HepG2 (cell line): Measurements from ENCODE around the gene LLGL1. TPM values are rescaled to one million over a fixed set of nuclear protein-coding genes. Genes with fewer than 3 reads are reported as not detected.

Experiments used
- ATAC-seq: fragments of 200-7000 bp; cut with Tn5 transposase; 3 replicates; pipeline ENCODE4 v1.9.1; 2020; ENCODE audit warnings: mild to moderate bottlenecking, moderate library complexity
- BruUV-seq: library from RNA; stranded (reverse); fragments of 400-500 nt; replicated peaks from 2 replicates; lab custom pipeline; 2021; lab: Mats Ljungman, UMichigan
- CTCF ChIA-PET: fragments of 300-600 bp; formaldehyde crosslinking; extraction: SDS; loops from one replicate; lab custom pipeline; 2021; ENCODE audit warnings: low total read pairs, inconsistent platforms, low intra/inter-chr PET ratio; lab: Yijun Ruan, JAX
- POLR2A ChIA-PET: fragments of 350-600 bp; sonication (Branson Sonifier 250); formaldehyde crosslinking; loops from one replicate; lab custom pipeline; 2020; ENCODE audit warnings: antibody characterized with exemption, inconsistent platforms; lab: Yijun Ruan, JAX
- DNase-seq: peaks from one replicate; pipeline ENCODE4 v3.0.0-alpha.2; 2015; ENCODE audit warnings: low spot score
- FAIRE-seq: peaks from 3 replicates; lab custom pipeline; 2011; peaks lifted over from hg19 to GRCh38; lab: Jason Lieb, UNC
- H2AFZ ChIP-seq: one replicate; pipeline ENCODE4 v1.6.1; 2011; ENCODE audit warnings: low read length, inconsistent platforms
- H3K27ac ChIP-seq: fragments of 300-600 bp; 3 replicates; pipeline ENCODE4 v1.8.0; 2011; ENCODE audit warnings: mixed run types, mild to moderate bottlenecking, mixed read lengths, low read length, inconsistent platforms; ENCODE audit not compliant: insufficient read depth; ENCODE audit errors: extremely low read length
- H3K27me3 ChIP-seq, 2 experiments: fragments of 200-600 bp in 1 of 2; 2 replicates in 1 of 2; 3 replicates in 1 of 2; pipeline versions ENCODE4 v1.6.0 to v1.8.0; 2011; ENCODE audit warnings: low read length in 2 of 2, mild to moderate bottlenecking in 2 of 2, moderate library complexity in 2 of 2, inconsistent platforms in 1 of 2; ENCODE audit not compliant: insufficient read depth in 2 of 2, control insufficient read depth in 1 of 2
- H3K36me3 ChIP-seq, 2 experiments: fragments of 200-600 bp in 1 of 2; replicated peaks in 1 of 2; 2 replicates in 1 of 2; 3 replicates in 1 of 2; pipeline versions ENCODE4 v1.5.1 to v1.8.0; 2011; ENCODE audit warnings: low read length in 2 of 2, inconsistent platforms in 1 of 2; ENCODE audit not compliant: insufficient read depth in 2 of 2, control insufficient read depth in 1 of 2
- H3K4me1 ChIP-seq: 2 replicates; pipeline ENCODE4 v1.5.1; 2012; ENCODE audit warnings: low read length, inconsistent platforms; ENCODE audit not compliant: insufficient read depth
- H3K4me2 ChIP-seq: 2 replicates; pipeline ENCODE4 v1.6.0; 2011; ENCODE audit warnings: low read depth, low read length, inconsistent platforms
- H3K4me3 ChIP-seq, 3 experiments: fragments of 200-600 bp in 1 of 3; sonication (generic), shearing (Covaris generic) in 1 of 3; replicated peaks in 1 of 3; 2 replicates each; pipeline ENCODE4 v1.5.1; 2011 to 2016; ENCODE audit warnings: low read length in 3 of 3, inconsistent platforms in 2 of 3, low read depth in 2 of 3, mild to moderate bottlenecking in 2 of 3, control low read depth in 1 of 3, mixed read lengths in 1 of 3; ENCODE audit not compliant: insufficient read depth in 1 of 3
- H3K79me2 ChIP-seq: one replicate; pipeline ENCODE4 v1.6.1; 2011; ENCODE audit warnings: low read length, inconsistent platforms; ENCODE audit not compliant: insufficient read depth
- H3K9ac ChIP-seq: 2 replicates; pipeline ENCODE4 v1.6.0; 2011; ENCODE audit warnings: mild to moderate bottlenecking, low read depth, low read length, inconsistent platforms; ENCODE audit not compliant: insufficient read depth
- H3K9me3 ChIP-seq: 2 replicates; pipeline ENCODE4 v1.5.1; 2012; ENCODE audit warnings: mild to moderate bottlenecking, low read length
- H4K20me1 ChIP-seq: 2 replicates; pipeline ENCODE4 v1.6.0; 2011; ENCODE audit warnings: inconsistent platforms, mild to moderate bottlenecking, low read length, moderate library complexity; ENCODE audit not compliant: insufficient read depth
- KDM5A ChIP-seq: fragments of 200-600 bp; sonication (generic); IDR thresholded peaks from 2 replicates; pipeline ENCODE4 v1.7.0; 2018; ENCODE audit warnings: antibody characterized with exemption, mild to moderate bottlenecking, low read length, borderline replicate concordance
- ZC3H13 ChIP-seq: sonication (generic); formaldehyde crosslinking; IDR thresholded peaks from 2 replicates; pipeline ENCODE4 v1.8.1; 2023; ENCODE audit warnings: mild to moderate bottlenecking, missing genetic modification reagents, moderate library complexity
- ZNF510 ChIP-seq: sonication (generic); formaldehyde crosslinking; IDR thresholded peaks from 2 replicates; pipeline ENCODE4 v1.4.0; 2020; ENCODE audit warnings: low read depth, mild to moderate bottlenecking, missing genetic modification reagents
- ZNF670 ChIP-seq: sonication (generic); formaldehyde crosslinking; IDR thresholded peaks from 2 replicates; pipeline ENCODE4 v1.8.0; 2022; ENCODE audit warnings: mild to moderate bottlenecking, missing genetic modification reagents, borderline replicate concordance
- WGBS: methylation state at CpG from one replicate; pipeline ENCODE4 v1.1.6; 2017; ENCODE audit warnings: low lambda C conversion rate; 5-methylcytosine and 5-hydroxymethylcytosine counted together
- in situ Hi-C: cut with HindIII; loops from 2 replicates; pipeline ENCODE4 v1.10.0; 2017; ENCODE audit warnings: low pct_unique_long_range_greater_than_20kb; ENCODE audit not compliant: extremely low pct_ligation_motif_present
- intact Hi-C: fragments of 100-400 bp; cut with micrococcal nuclease; formaldehyde crosslinking; loops from one replicate; pipeline ENCODE4 v1.10.0; 2022; ENCODE audit not compliant: unreplicated experiment
- polyA plus RNA-seq, 8 experiments: library from polyadenylated mRNA; depleted of rRNA in 3 of 8; stranded (reverse) in 7 of 8; unstranded in 1 of 8; fragments of >200 nt; fragmentation: Illumina TruSeq in 4 of 8; extraction: Trizol in 4 of 8; gene quantifications; 2 replicates each; pipeline versions ENCODE4 v1.2.1 to v1.2.3, GENCODE V29; 2011 to 2016; ENCODE audit warnings: low read depth in 4 of 8, missing spikeins in 1 of 8, mixed read lengths in 1 of 8; ENCODE audit not compliant: insufficient read depth in 1 of 8
- total RNA-seq, 5 experiments: library from RNA; depleted of rRNA; stranded (reverse); fragments of >200 nt; fragmentation: Illumina TruSeq; extraction: Trizol; gene quantifications; 2 replicates each; pipeline ENCODE4 v1.2.3, GENCODE V29; 2016; ENCODE audit warnings: low read depth in 1 of 5

Gene LLGL1
- total and polyA plus RNA-seq, 2 of the 13 experiments (the other 11 are each of a cell fraction or from before 2014, with no cell fraction given): 15.0 to 15.3 TPM

DNA sequence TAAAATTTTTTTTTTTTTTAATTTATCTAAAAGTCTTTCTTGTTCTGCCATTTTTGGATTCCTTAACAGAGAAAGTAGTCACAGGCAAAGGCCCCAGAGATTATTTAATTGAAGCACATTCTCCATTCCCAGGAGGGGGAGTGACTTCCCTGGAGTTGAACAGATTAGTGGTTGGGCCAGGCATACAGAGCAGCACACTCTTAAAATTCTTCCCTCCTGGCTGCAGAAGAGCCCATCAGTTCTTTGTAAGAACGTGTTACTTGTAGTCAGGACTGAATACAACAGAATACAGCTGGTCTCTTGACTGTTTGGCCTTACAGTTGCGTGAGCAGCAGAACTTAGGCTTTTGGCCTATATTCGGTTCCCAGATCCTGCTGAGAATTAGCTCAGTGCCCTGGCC is 40.0 kb upstream of the LLGL1 start:
- no peak for TF ChIP-seq ZNF670
- peak; percentile 37; the same call in 1 of the 2 replicates for TF ChIP-seq KDM5A
- BruUV-seq: TSS peak; percentile 53
- CTCF ChIA-PET: no interaction called here
- H2AFZ ChIP-seq: no peak overlapping the region
- H3K9ac ChIP-seq: peak overlapping the region; percentile 87
- peaks cover 55% of the 10 kb centered on the region for H4K20me1 ChIP-seq
- peak overlapping the region; percentile 96 for H3K27ac ChIP-seq
- peak overlapping the region; percentile 80 to 96 (median 81) for H3K4me3 ChIP-seq
- ATAC-seq: no peak
- peaks cover 60% of the 10 kb centered on the region for H3K79me2 ChIP-seq
- no peaks in the 10 kb centered on the region for H3K27me3 ChIP-seq
- intact Hi-C loops: no loop called here
- FAIRE-seq: peak; percentile 23
- H3K4me1 ChIP-seq: peaks cover 67% of the 10 kb centered on the region
- in situ Hi-C loops: no loop called here
- WGBS: 8% methylated on average over 3 of the region's 3 CpGs
- H3K36me3 ChIP-seq: peaks cover 3 to 21% of the 10 kb centered on the region in 2 experiments; a peak in 4 of 5 replicates
- DNase-seq: no peak
- POLR2A ChIA-PET: interaction anchor here (1.4 kb wide), 1 partner anchor 20 kb away, joined by 3 read pairs; no protein-coding TSS in a partner anchor
- no peaks in the 10 kb centered on the region for H3K9me3 ChIP-seq
- H3K4me2 ChIP-seq: peak overlapping the region; percentile 99

DNA sequence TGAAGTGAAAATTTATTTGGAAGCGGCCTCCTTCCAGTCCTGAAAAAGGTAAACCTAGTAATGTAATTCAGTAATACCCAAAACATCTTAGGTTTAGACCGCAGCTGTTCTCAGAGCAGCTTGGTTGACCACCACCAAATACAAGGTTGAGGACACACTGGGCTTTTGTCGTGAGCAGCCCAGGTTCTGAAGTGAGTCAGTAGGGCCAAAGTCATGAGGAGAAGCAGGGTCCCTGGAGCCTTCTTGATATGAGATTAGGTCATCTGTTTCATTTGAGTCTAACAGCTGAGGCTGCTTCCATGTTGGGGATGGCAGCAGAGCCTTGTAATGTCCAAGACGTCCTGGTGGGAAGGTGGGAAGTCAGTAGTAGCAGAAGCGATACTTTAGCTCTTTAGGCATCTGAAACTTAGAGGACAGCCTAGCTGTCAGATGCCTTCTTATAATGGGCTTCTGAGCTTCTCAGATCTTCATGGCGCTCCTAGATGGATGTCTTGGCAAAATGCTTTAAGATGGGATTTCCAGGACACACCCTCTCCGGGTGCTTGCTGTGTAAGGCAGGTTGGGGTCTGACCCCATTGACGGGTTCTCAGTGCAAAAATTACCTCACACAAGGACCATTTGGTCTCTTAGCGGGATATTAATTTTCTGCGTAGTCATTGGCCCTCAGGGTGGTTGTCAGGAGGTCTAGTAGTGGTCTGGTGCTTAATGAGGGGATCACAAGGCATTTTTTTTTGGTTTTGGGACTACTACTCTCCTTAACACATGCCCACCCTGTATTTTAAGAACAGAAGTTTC is 39.4 kb upstream of the LLGL1 start:
- CTCF ChIA-PET: no interaction called here
- no peak for ATAC-seq
- peaks cover 3 to 21% of the 10 kb centered on the region in 2 experiments; a peak in 4 of 5 replicates for H3K36me3 ChIP-seq
- TF ChIP-seq ZC3H13 (CRISPR knock-in tag): 0 out of 2 replicates have a peak, but pooled peaks have one; percentile 36
- TF ChIP-seq ZNF510 (CRISPR knock-in tag): no peak
- TF ChIP-seq, all 625 proteins: peak for 1
- H3K9ac ChIP-seq: peak overlapping the region; percentile 87
- peaks cover 61% of the 10 kb centered on the region for H4K20me1 ChIP-seq
- peak overlapping the region; percentile 99 for H3K4me2 ChIP-seq
- WGBS: 38% methylated on average over 10 of the region's 10 CpGs
- peak overlapping the region; percentile 80 to 96 (median 81) for H3K4me3 ChIP-seq
- in situ Hi-C loops: no loop called here
- POLR2A ChIA-PET: interaction anchor here (1.4 kb wide), 1 partner anchor 21 kb away, joined by 3 read pairs; no protein-coding TSS in a partner anchor
- H3K9me3 ChIP-seq: no peaks in the 10 kb centered on the region
- no TSS peak for BruUV-seq
- peaks cover 65% of the 10 kb centered on the region for H3K79me2 ChIP-seq
- DNase-seq (no peak), FAIRE-seq (no peak)
- H3K4me1 ChIP-seq: peaks cover 70% of the 10 kb centered on the region
- peak overlapping the region; percentile 96 for H3K27ac ChIP-seq
- no peak overlapping the region for H2AFZ ChIP-seq
- intact Hi-C loops: no loop called here
- H3K27me3 ChIP-seq: no peaks in the 10 kb centered on the region
